Muscle layer of duodenum (tissue), 2 donors: ENCODE results near the gene SH2B2.

Source experiments
- H3K27ac ChIP-seq: one replicate; pipeline ENCODE4 v1.7.0; 2013; ENCODE audit warnings: mild to moderate bottlenecking, low read length
- H3K27me3 ChIP-seq: one replicate; pipeline ENCODE4 v1.7.0; 2013; ENCODE audit warnings: low read depth, mild to moderate bottlenecking, control low read depth, low read length
- H3K36me3 ChIP-seq, 2 donors: one replicate each; pipeline ENCODE4 v1.7.0; 2013; ENCODE audit warnings: low read length in 2 of 2, control low read depth in 1 of 2, mild to moderate bottlenecking in 1 of 2; ENCODE audit not compliant: insufficient read depth in 2 of 2, control insufficient read depth in 1 of 2
- H3K4me1 ChIP-seq, 2 donors: one replicate each; pipeline ENCODE4 v1.7.0; 2013; ENCODE audit warnings: low read length in 2 of 2, mild to moderate bottlenecking in 2 of 2, control low read depth in 1 of 2, moderate library complexity in 1 of 2; ENCODE audit not compliant: insufficient read depth in 2 of 2, control insufficient read depth in 1 of 2
- H3K4me3 ChIP-seq, 2 donors: one replicate each; pipeline ENCODE4 v1.7.0; 2013; ENCODE audit warnings: low read length in 2 of 2, low read depth in 1 of 2, mild to moderate bottlenecking in 1 of 2
- H3K9me3 ChIP-seq, 2 donors: one replicate each; pipeline ENCODE4 v1.7.0; 2013; ENCODE audit warnings: low read length in 2 of 2, control low read depth in 1 of 2, mild to moderate bottlenecking in 1 of 2; ENCODE audit not compliant: control insufficient read depth in 1 of 2
- donor health status: healthy.

The SH2B2 gene

DNA sequence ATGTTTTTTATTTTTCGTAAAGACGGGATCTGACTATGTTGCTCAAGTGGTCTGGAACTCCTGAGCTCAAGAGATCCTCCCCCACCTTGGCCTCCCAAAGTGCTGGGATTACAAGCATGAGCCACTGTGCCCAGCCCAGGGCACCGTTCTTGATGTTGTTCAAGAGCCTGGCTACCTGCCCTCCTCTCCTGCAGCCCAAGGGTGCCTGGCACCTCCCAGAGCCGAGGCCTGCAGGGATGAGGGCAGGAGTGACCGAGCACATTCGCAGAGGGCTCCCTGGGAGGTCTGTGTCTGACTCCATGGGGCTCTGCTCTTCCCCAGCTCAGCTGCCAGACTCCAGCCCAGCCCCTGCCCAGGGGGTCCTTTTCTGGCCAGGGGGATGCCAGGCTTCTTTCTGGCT lies 15.4 kb downstream of the SH2B2 start:
- Histone ChIP-seq H3K9me3 (no peaks in the 10 kb centered on the region), H3K36me3 (no peaks in the 10 kb centered on the region), H3K27ac (no peak overlapping the region), H3K27me3 (no peaks in the 10 kb centered on the region), H3K4me3 (no peak overlapping the region), H3K4me1 (peaks cover 0 to 6% of the 10 kb centered on the region in 2 donors)

DNA sequence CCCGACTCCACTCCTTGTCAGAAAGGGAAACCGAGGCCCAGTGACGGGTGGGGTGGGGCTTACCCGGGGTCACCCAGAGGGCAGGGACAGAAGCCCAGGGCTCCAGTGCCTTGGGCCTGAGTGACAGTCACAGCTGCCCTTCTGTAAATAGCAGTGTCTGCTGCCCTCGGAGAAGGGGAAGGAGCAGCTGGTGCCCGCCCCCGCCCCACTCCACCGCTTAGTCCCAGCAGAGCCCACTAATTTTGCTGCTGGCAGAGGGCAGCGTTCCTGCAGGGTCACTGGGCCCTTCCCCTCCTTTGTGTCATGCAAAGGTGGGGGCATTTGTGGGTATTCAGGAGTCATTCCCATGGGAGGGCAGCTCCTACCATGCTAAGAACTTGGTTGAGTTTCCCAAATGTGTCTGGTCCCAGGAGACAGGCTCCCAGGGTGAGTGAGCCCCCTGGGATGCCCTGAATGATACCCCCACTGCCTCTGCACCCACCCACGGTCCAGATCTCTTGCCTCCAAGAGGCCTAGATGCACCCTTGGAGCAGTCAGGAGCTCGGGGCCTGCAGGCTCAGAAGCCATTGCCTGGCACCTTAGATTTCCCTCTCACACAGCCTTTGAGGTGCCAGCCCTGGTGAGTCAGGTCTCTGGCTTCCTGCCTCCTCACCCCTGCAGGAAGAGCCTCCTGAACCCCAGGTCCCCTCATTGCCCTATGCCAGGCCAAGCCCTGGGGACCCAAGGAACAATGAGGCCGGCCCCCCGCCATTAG lies 17.2 kb downstream of the SH2B2 start:
- no peak overlapping the region for H3K27ac ChIP-seq
- H3K36me3 ChIP-seq: peaks cover 0 to 3% of the 10 kb centered on the region in 2 donors
- H3K4me3 ChIP-seq: no peak overlapping the region
- H3K27me3 ChIP-seq: no peaks in the 10 kb centered on the region
- H3K4me1 ChIP-seq: peaks cover 0 to 6% of the 10 kb centered on the region in 2 donors
- no peaks in the 10 kb centered on the region for H3K9me3 ChIP-seq

DNA sequence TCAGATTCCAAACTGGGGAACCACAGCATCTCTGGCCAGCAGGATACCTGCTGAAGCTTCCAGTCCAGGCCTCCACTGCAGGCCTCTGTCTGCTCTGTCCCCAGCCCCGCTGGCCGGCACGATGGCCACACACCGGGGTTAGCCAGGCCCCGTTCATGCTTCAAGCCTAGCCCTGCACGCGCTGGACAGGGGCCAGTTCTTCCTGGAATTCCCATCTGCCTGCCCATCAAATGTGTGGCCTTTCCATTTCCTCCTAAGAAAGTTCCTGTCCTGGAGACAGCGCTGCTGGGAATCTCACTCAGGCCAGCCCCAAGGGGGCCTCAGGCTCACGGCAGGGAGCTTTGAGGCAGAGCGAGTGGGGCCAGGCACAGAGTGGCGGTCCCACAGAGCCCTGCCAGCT lies 18.0 kb downstream of the SH2B2 start:
- no peak overlapping the region for H3K27ac ChIP-seq

DNA sequence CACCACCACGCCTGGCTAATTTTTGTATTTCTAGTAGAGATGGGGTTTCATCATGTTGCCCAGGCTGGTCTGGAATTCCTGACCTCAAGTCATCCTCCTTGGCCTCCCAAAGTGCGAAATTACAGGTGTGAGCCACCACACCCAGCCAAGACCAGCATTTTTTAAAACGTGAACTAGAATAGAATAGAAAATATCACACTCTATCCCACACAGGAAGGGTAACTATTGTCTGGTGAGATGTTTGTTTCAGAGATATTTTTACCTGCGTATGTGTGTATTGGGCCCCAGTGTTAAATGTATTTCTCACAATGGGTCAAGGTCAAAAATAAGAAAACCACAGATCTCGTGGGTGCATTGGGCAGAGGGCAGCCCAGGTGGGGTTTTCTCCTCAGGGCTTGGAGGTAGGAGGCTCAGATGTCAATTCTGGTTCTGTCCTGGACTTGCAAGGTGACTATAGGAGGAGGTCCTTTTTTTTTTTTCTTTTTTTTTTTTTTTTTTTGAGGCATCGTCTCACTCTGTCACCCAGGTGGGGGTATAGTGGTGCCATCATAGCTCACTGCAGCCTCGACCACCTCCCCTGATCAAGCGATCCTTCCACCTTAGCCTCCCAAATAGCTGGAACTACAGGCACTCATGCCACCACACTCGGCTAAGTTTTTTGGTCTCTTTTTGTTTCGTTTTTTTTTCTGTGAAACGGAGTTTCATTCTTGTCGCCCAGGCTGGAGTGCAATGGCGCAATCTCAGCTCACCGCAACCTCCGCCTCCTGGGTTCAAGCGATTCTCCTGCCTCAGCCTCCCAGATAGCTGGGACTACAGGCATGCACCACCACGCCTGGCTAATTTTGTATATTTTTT lies 19.0 kb downstream of the SH2B2 start:
- H3K9me3 ChIP-seq: no peaks in the 10 kb centered on the region
- H3K36me3 ChIP-seq: peaks cover 0 to 3% of the 10 kb centered on the region in 2 donors
- H3K4me3 ChIP-seq: no peak overlapping the region
- peaks cover 0 to under 1% of the 10 kb centered on the region in 2 donors for H3K4me1 ChIP-seq
- no peak overlapping the region for H3K27ac ChIP-seq
- H3K27me3 ChIP-seq: no peaks in the 10 kb centered on the region

More for the DNA sequence above, 18.0 kb downstream of the SH2B2 start:
- Histone ChIP-seq H3K4me1 (peaks cover 0 to 6% of the 10 kb centered on the region in 2 donors), H3K9me3 (no peaks in the 10 kb centered on the region), H3K4me3 (no peak overlapping the region), H3K36me3 (peaks cover 0 to 3% of the 10 kb centered on the region in 2 donors), H3K27me3 (no peaks in the 10 kb centered on the region)

DNA sequence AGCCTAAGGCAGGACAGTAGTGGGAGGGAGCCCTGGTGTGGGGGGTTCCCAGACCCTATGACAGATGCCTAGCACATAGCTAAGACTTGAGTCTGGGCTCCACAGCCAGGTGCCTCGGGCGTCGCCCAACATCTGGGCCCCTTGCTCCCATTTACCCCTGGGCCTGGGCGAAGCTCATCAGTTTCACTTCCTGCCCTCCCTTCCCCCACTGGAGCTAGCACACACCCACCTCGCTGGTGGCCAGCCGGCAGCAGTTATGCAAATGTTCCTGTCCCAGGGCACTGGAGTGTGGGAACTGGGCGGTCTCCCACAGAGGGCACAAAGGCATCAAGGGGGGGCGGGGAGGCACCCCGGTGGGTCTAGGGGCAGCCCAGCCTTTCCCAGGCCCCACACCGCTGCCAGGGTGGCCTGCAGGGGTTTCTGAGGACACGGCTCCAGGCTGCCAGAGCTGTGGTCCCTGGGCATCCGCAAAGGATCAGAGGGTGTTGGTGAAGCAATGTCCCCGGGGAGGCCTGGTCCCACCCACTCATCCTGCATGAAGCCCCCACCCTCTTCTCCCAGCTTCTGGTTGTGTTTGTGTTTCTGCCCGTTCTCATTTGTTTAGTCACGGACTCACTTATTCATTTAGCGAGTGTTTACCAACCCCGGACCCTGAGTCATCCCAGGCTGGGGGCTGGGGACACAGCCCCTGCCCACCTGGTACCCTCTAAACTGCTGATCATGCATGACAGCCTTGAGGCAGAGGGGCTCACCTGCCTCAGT lies 20.4 kb downstream of the SH2B2 start:
- Histone ChIP-seq H3K4me3 (no peak overlapping the region), H3K4me1 (no peaks in the 10 kb centered on the region), H3K36me3 (peaks cover 0 to 3% of the 10 kb centered on the region in 2 donors)

GRCh38 chr7:102310414-102310815 lies 23.7 kb downstream of the SH2B2 start:
- Histone ChIP-seq H3K36me3 (peaks cover 0 to 3% of the 10 kb centered on the region in 2 donors), H3K27ac (no peak overlapping the region), H3K27me3 (no peaks in the 10 kb centered on the region), H3K9me3 (no peaks in the 10 kb centered on the region), H3K4me3 (no peak overlapping the region), H3K4me1 (no peaks in the 10 kb centered on the region)

More for the DNA sequence above, 20.4 kb downstream of the SH2B2 start:
- Histone ChIP-seq H3K27ac (no peak overlapping the region), H3K9me3 (no peaks in the 10 kb centered on the region), H3K27me3 (no peaks in the 10 kb centered on the region)

DNA sequence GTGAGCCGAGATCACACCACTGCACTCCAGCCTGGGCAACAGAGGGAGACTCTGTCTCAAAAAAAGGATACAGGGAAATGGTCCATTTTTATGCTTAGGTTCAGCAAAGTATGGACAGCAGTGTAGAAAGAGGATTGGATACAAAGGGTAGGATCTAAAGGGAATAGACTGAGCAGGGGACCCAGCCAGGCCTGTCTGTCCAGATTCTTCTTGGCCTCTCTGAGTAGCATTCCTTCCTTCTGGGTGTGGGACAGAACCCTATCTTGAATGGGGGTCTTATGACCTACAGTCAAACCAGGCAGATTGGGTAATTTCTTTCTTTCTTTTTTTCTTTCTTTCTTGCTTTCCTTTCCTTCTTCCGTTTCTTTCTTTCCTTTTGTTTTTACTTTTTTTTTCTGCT lies 25.6 kb downstream of the SH2B2 start:
- Histone ChIP-seq H3K27me3 (no peaks in the 10 kb centered on the region), H3K9me3 (no peaks in the 10 kb centered on the region), H3K4me3 (no peak overlapping the region), H3K27ac (no peak overlapping the region), H3K36me3 (peaks cover 0 to 3% of the 10 kb centered on the region in 2 donors), H3K4me1 (no peaks in the 10 kb centered on the region)

- Histone ChIP-seq H3K27me3 (no peaks in the 10 kb centered on the region), H3K27ac (no peak overlapping the region), H3K36me3 (no peaks in the 10 kb centered on the region), H3K4me3 (no peak overlapping the region), H3K4me1 (no peaks in the 10 kb centered on the region), H3K9me3 (no peaks in the 10 kb centered on the region)
Measured at GRCh38 chr7:102313997-102314780, 27.5 kb downstream of the SH2B2 start.

DNA sequence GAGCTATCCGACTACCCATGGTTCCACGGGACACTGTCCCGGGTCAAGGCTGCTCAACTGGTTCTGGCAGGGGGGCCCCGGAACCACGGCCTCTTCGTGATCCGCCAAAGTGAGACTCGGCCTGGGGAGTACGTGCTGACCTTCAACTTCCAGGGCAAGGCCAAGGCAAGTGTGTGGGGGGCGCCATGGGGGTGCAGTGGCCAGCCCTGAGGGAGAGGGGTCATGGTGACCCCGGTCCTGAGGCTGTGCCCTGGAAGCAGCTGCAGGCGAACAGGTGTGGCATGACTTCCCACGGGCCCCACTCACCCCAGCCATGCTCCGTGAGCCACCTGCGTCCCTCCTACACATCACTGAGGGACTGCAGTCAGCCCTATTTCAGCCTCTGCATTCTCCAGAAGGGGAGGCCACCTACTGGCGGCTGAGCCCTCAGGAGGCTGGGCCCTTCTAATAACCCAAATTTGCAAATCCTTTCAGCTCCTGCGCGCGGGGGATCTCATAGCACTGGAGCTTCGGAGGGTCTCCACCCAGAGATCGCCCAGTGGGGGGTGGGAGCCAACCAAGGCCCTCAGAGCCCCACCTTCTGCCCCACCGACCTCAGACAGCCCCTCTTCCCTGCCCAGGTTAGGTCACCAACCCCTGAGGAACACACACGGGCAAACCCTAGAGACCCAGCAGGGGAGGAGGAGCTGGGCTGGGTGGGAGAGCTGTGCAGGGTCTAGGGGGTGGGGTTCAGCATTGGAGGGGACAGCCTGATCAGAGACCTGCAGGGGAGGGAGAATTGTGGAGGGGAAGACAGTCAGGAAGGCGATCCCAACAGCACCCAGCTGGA lies 30.8 kb downstream of the SH2B2 start:
- no peaks in the 10 kb centered on the region for H3K27me3 ChIP-seq
- no peaks in the 10 kb centered on the region for H3K36me3 ChIP-seq
- no peak overlapping the region for H3K4me3 ChIP-seq

GRCh38 chr7:102318482-102318971 lies 31.9 kb downstream of the SH2B2 start:
- no peaks in the 10 kb centered on the region for H3K9me3 ChIP-seq
- no peak overlapping the region for H3K27ac ChIP-seq
- no peak overlapping the region for H3K4me3 ChIP-seq
- peaks cover 0 to 4% of the 10 kb centered on the region in 2 donors for H3K4me1 ChIP-seq
- no peaks in the 10 kb centered on the region for H3K36me3 ChIP-seq
- no peaks in the 10 kb centered on the region for H3K27me3 ChIP-seq

More for the DNA sequence above, 30.8 kb downstream of the SH2B2 start:
- Histone ChIP-seq H3K9me3 (no peaks in the 10 kb centered on the region), H3K4me1 (peaks cover 0 to 4% of the 10 kb centered on the region in 2 donors), H3K27ac (no peak overlapping the region)
